ENCODE data around the gene ESYT2.

The ESYT2 gene

GRCh38 chr7:158704524-158705233 lies 124.6 kb downstream of the ESYT2 start, which contains the start of gene NCAPG2 (continued):
- no peak for TF ChIP-seq ZBTB49 (tag by site-specific recombination; IDR thresholded peaks at IDR 0.05; ENCODE audit: low read depth)
- TF ChIP-seq, protein P1, sequence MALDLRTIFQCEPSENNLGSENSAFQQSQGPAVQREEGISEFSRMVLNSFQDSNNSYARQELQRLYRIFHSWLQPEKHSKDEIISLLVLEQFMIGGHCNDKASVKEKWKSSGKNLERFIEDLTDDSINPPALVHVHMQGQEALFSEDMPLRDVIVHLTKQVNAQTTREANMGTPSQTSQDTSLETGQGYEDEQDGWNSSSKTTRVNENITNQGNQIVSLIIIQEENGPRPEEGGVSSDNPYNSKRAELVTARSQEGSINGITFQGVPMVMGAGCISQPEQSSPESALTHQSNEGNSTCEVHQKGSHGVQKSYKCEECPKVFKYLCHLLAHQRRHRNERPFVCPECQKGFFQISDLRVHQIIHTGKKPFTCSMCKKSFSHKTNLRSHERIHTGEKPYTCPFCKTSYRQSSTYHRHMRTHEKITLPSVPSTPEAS (tag by site-specific recombination; IDR thresholded peaks at IDR 0.05), result no peak
- TF ChIP-seq MZF1 (tag by site-specific recombination; IDR thresholded peaks at IDR 0.05; ENCODE audit: borderline replicate concordance), result no peak
- TF ChIP-seq ZNF707 (tag by site-specific recombination; IDR thresholded peaks at IDR 0.05), result no peak
- TF ChIP-seq ZNF26 (tag by site-specific recombination; IDR thresholded peaks at IDR 0.05), result no peak
- TF ChIP-seq ZNF391 (tag by site-specific recombination; IDR thresholded peaks at IDR 0.05; ENCODE audit: borderline replicate concordance, low read depth), result no peak
- TF ChIP-seq ZNF544 (tag by site-specific recombination; IDR thresholded peaks at IDR 0.05), result no peak
- no peak for TF ChIP-seq ZNF350 (tag by site-specific recombination; IDR thresholded peaks at IDR 0.05)
- TF ChIP-seq ZNF266 (tag by site-specific recombination; IDR thresholded peaks at IDR 0.05; ENCODE audit: low read depth), result no peak
- no peak for TF ChIP-seq REST (tag by site-specific recombination; IDR thresholded peaks at IDR 0.05)
- no peak for TF ChIP-seq ZNF514 (tag by site-specific recombination; IDR thresholded peaks at IDR 0.05)
- 0 out of 2 replicates have a peak, but pooled peaks have one; percentile 66 for TF ChIP-seq ZNF174 (tag by site-specific recombination; IDR thresholded peaks at IDR 0.05)
- TF ChIP-seq ZNF433 (tag by site-specific recombination; IDR thresholded peaks at IDR 0.05; ENCODE audit: low read depth), result no peak
- no peak for TF ChIP-seq ZNF221 (tag by site-specific recombination; IDR thresholded peaks at IDR 0.05; ENCODE audit: borderline replicate concordance)
- no peak for TF ChIP-seq GLIS2 (tag by site-specific recombination; IDR thresholded peaks at IDR 0.05)
- TF ChIP-seq SCRT2 (tag by site-specific recombination; IDR thresholded peaks at IDR 0.05), result no peak
- TF ChIP-seq ZNF639 (tag by site-specific recombination; IDR thresholded peaks at IDR 0.05), result peak; percentile 64; the same call in 1 of the 2 replicates
- TF ChIP-seq ZNF530 (tag by site-specific recombination; IDR thresholded peaks at IDR 0.05; ENCODE audit: low read depth), result peak; percentile 93
- TF ChIP-seq OSR2 (tag by site-specific recombination; IDR thresholded peaks at IDR 0.05), result no peak
- TF ChIP-seq HIC1 (tag by site-specific recombination; IDR thresholded peaks at IDR 0.05), result peak; percentile 99
- peak; percentile 22; the same call in 1 of the 2 replicates for TF ChIP-seq PBX3 (CRISPR knock-in tag; IDR thresholded peaks at IDR 0.05)
- TF ChIP-seq, protein P2, sequence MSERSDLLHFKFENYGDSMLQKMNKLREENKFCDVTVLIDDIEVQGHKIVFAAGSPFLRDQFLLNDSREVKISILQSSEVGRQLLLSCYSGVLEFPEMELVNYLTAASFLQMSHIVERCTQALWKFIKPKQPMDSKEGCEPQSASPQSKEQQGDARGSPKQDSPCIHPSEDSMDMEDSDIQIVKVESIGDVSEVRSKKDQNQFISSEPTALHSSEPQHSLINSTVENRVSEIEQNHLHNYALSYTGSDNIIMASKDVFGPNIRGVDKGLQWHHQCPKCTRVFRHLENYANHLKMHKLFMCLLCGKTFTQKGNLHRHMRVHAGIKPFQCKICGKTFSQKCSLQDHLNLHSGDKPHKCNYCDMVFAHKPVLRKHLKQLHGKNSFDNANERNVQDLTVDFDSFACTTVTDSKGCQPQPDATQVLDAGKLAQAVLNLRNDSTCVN (tag by site-specific recombination; optimal IDR thresholded peaks at IDR 0.05), result peak; percentile 100
- no peak for TF ChIP-seq ZNF670 (tag by site-specific recombination; IDR thresholded peaks at IDR 0.05; ENCODE audit: low read depth)
